HEK293 (cell line): ENCODE results near the gene DCDC2B.
A peak's percentile ranks its signal among the peaks of the same experiment; 100 is the strongest.

Experiments
- CTCF ChIA-PET: fragments of 350-600 bp; formaldehyde crosslinking; extraction: SDS; loops from one replicate; lab custom pipeline; 2021; ENCODE audit warnings: antibody characterized with exemption; lab: Yijun Ruan, JAX
- POLR2A ChIA-PET: fragments of 300-600 bp; formaldehyde crosslinking; extraction: SDS; loops from one replicate; lab custom pipeline; 2020; ENCODE audit warnings: antibody characterized with exemption, inconsistent platforms; lab: Yijun Ruan, JAX
- H3K27ac ChIP-seq: fragments of 200-500 bp; sonication (Bioruptor generic); 2 replicates; pipeline ENCODE4 v1.5.1; 2014; ENCODE audit warnings: low read depth, low read length, control low read depth, inconsistent platforms; ENCODE audit errors: extremely low read depth
- H3K36me3 ChIP-seq, 2 experiments: fragments of 200-500 bp in 1 of 2; sonication (Bioruptor generic) in 1 of 2; 1 replicate in 1 of 2; 2 replicates in 1 of 2; pipeline ENCODE4 v1.5.1; 2014 to 2017; ENCODE audit warnings: inconsistent platforms in 2 of 2, low read length in 2 of 2; ENCODE audit not compliant: control insufficient read depth in 2 of 2, insufficient read depth in 1 of 2
- H3K4me1 ChIP-seq: fragments of 200-500 bp; sonication (Bioruptor generic); 2 replicates; pipeline ENCODE4 v1.5.1; 2014; ENCODE audit warnings: mild to moderate bottlenecking, low read length, inconsistent platforms; ENCODE audit not compliant: control insufficient read depth, insufficient read depth
- H3K4me3 ChIP-seq: 2 replicates; pipeline ENCODE4 v1.5.1; 2011; ENCODE audit warnings: low read depth, mild to moderate bottlenecking, control low read depth, low read length, moderate library complexity
- H3K9me3 ChIP-seq: fragments of 200-500 bp; sonication (Bioruptor generic); 2 replicates; pipeline ENCODE4 v1.5.1; 2014; ENCODE audit warnings: low read depth, low read length, inconsistent platforms; ENCODE audit not compliant: control insufficient read depth, insufficient read depth
- ZBTB1 ChIP-seq: fragments of 450-650 bp; formaldehyde crosslinking; IDR thresholded peaks from 2 replicates; pipeline ENCODE4 v1.5.1; 2016; ENCODE audit warnings: missing biosample characterization, missing genetic modification characterization
- ZBTB20 ChIP-seq: fragments of 450-650 bp; formaldehyde crosslinking; IDR thresholded peaks from 2 replicates; pipeline ENCODE4 v1.5.1; 2016; ENCODE audit warnings: missing biosample characterization, missing genetic modification characterization
- ZFP3 ChIP-seq: fragments of 450-650 bp; formaldehyde crosslinking; IDR thresholded peaks from 2 replicates; pipeline ENCODE4 v1.5.1; 2016; ENCODE audit warnings: low read depth, missing biosample characterization, missing genetic modification characterization
- ZFP41 ChIP-seq: fragments of 450-650 bp; formaldehyde crosslinking; IDR thresholded peaks from 2 replicates; pipeline ENCODE4 v1.5.1; 2016; ENCODE audit warnings: missing biosample characterization, missing genetic modification characterization, borderline replicate concordance
- ZNF114 ChIP-seq: fragments of 450-650 bp; formaldehyde crosslinking; IDR thresholded peaks from 2 replicates; pipeline ENCODE4 v1.5.0; 2017; ENCODE audit warnings: missing biosample characterization, missing genetic modification characterization
- ZNF184 ChIP-seq: fragments of 450-650 bp; IDR thresholded peaks from 2 replicates; pipeline ENCODE4 v1.5.1; 2018; ENCODE audit warnings: missing biosample characterization, mild to moderate bottlenecking, missing genetic modification characterization
- ZNF324 ChIP-seq: fragments of 450-650 bp; formaldehyde crosslinking; IDR thresholded peaks from 2 replicates; pipeline ENCODE4 v1.5.1; 2016; ENCODE audit warnings: missing biosample characterization, missing genetic modification characterization
- ZNF335 ChIP-seq: fragments of 450-650 bp; formaldehyde crosslinking; conservative IDR thresholded peaks from 2 replicates; pipeline ENCODE4 v1.5.1; 2016; ENCODE audit warnings: missing biosample characterization, missing genetic modification characterization
- ZNF350 ChIP-seq: fragments of 450-650 bp; formaldehyde crosslinking; IDR thresholded peaks from 2 replicates; pipeline ENCODE4 v1.5.0; 2017; ENCODE audit warnings: missing biosample characterization, mild to moderate bottlenecking, missing genetic modification characterization
- ZNF362 ChIP-seq: fragments of 450-650 bp; formaldehyde crosslinking; IDR thresholded peaks from 2 replicates; pipeline ENCODE4 v1.5.1; 2016; ENCODE audit warnings: missing biosample characterization, missing genetic modification characterization
- ZNF521 ChIP-seq: fragments of 450-650 bp; formaldehyde crosslinking; IDR thresholded peaks from 2 replicates; pipeline ENCODE4 v1.5.1; 2017; ENCODE audit warnings: missing biosample characterization, mild to moderate bottlenecking, missing genetic modification characterization
- ZNF670 ChIP-seq: fragments of 450-650 bp; formaldehyde crosslinking; IDR thresholded peaks from 2 replicates; pipeline ENCODE4 v1.5.1; 2016; ENCODE audit warnings: missing biosample characterization, missing genetic modification characterization, low read depth
- ZNF837 ChIP-seq: fragments of 450-650 bp; formaldehyde crosslinking; IDR thresholded peaks from 2 replicates; pipeline ENCODE4 v1.5.1; 2016; ENCODE audit warnings: missing biosample characterization, missing genetic modification characterization
- TF ChIP-seq, protein P1 (sequence below): fragments of 450-650 bp; formaldehyde crosslinking; IDR thresholded peaks from 2 replicates; pipeline ENCODE4 v1.5.1; 2016; ENCODE audit warnings: missing biosample characterization, missing genetic modification characterization
- TF ChIP-seq, protein P2 (sequence below): fragments of 450-650 bp; formaldehyde crosslinking; IDR thresholded peaks from 2 replicates; pipeline ENCODE4 v1.5.1; 2016; ENCODE audit warnings: missing biosample characterization, missing genetic modification characterization
- TF ChIP-seq, protein P3 (sequence below): fragments of 450-650 bp; formaldehyde crosslinking; IDR thresholded peaks from 2 replicates; pipeline ENCODE4 v1.5.1; 2016; ENCODE audit warnings: missing biosample characterization, missing genetic modification characterization
- TF ChIP-seq, protein P4 (sequence below): fragments of 450-650 bp; IDR thresholded peaks from 2 replicates; pipeline ENCODE4 v1.5.1; 2018; ENCODE audit warnings: missing biosample characterization, mild to moderate bottlenecking, missing genetic modification characterization
- TF ChIP-seq, protein P5 (sequence below): fragments of 450-650 bp; formaldehyde crosslinking; IDR thresholded peaks from 2 replicates; pipeline ENCODE4 v1.5.1; 2016; ENCODE audit warnings: missing biosample characterization, missing genetic modification characterization

DCDC2B gene

DNA sequence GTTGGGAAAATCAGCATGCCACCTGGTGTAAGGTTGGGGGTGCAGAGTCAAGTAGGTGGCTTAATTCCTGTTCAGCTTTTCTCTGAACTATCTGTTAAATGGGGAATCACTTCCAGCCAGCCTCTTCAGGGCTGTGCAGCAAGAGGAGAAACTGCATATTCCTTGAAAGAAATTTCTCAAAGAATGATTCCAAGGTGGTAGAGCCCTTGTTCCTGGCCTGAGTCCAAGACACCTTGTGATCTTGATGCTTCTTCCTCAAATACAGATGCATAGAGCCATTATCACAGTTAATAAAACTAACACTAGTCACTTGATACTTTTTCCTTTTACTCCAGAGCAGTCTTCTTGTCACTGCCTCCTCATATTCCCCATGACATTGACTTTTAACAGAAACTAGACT lies 24.2 kb upstream of the DCDC2B start (continued):
- TF ChIP-seq ZNF670 (tag by site-specific recombination) (no peak), ZBTB1 (tag by site-specific recombination) (no peak), ZBTB20 (tag by site-specific recombination) (no peak), ZFP41 (tag by site-specific recombination) (no peak), ZNF324 (no peak), ZNF184 (tag by site-specific recombination) (peak; percentile 87; the same call in 1 of the 2 replicates)
- TF ChIP-seq, protein P1, sequence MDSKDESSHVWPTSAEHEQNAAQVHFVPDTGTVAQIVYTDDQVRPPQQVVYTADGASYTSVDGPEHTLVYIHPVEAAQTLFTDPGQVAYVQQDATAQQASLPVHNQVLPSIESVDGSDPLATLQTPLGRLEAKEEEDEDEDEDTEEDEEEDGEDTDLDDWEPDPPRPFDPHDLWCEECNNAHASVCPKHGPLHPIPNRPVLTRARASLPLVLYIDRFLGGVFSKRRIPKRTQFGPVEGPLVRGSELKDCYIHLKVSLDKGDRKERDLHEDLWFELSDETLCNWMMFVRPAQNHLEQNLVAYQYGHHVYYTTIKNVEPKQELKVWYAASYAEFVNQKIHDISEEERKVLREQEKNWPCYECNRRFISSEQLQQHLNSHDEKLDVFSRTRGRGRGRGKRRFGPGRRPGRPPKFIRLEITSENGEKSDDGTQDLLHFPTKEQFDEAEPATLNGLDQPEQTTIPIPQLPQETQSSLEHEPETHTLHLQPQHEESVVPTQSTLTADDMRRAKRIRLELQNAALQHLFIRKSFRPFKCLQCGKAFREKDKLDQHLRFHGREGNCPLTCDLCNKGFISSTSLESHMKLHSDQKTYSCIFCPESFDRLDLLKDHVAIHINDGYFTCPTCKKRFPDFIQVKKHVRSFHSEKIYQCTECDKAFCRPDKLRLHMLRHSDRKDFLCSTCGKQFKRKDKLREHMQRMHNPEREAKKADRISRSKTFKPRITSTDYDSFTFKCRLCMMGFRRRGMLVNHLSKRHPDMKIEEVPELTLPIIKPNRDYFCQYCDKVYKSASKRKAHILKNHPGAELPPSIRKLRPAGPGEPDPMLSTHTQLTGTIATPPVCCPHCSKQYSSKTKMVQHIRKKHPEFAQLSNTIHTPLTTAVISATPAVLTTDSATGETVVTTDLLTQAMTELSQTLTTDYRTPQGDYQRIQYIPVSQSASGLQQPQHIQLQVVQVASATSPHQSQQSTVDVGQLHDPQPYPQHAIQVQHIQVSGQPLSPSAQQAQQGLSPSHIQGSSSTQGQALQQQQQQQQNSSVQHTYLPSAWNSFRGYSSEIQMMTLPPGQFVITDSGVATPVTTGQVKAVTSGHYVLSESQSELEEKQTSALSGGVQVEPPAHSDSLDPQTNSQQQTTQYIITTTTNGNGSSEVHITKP (tag by site-specific recombination) = peak; percentile 56

- Histone ChIP-seq H3K9me3 (no peaks in the 10 kb centered on the region), H3K36me3 (peaks cover 73 to 91% of the 10 kb centered on the region in 2 experiments), H3K4me1 (peaks cover 4% of the 10 kb centered on the region; the same call in 1 of the 2 replicates), H3K4me3 (no peak overlapping the region), H3K27ac (peak overlapping the region; percentile 24; the same call in 1 of the 2 replicates)
- ChIA-PET POLR2A (no interaction called here), CTCF (no interaction called here)
- no peak for TF ChIP-seq ZNF114
- TF ChIP-seq ZNF350 (tag by site-specific recombination) = no peak
- TF ChIP-seq, protein P1 (tag by site-specific recombination) = 0 out of 2 replicates have a peak, but pooled peaks have one; percentile 33
- TF ChIP-seq, protein P2, sequence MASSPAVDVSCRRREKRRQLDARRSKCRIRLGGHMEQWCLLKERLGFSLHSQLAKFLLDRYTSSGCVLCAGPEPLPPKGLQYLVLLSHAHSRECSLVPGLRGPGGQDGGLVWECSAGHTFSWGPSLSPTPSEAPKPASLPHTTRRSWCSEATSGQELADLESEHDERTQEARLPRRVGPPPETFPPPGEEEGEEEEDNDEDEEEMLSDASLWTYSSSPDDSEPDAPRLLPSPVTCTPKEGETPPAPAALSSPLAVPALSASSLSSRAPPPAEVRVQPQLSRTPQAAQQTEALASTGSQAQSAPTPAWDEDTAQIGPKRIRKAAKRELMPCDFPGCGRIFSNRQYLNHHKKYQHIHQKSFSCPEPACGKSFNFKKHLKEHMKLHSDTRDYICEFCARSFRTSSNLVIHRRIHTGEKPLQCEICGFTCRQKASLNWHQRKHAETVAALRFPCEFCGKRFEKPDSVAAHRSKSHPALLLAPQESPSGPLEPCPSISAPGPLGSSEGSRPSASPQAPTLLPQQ (tag by site-specific recombination) = 0 out of 2 replicates have a peak, but pooled peaks have one; percentile 36
- no peak for TF ChIP-seq ZNF324
- TF ChIP-seq, protein P3, sequence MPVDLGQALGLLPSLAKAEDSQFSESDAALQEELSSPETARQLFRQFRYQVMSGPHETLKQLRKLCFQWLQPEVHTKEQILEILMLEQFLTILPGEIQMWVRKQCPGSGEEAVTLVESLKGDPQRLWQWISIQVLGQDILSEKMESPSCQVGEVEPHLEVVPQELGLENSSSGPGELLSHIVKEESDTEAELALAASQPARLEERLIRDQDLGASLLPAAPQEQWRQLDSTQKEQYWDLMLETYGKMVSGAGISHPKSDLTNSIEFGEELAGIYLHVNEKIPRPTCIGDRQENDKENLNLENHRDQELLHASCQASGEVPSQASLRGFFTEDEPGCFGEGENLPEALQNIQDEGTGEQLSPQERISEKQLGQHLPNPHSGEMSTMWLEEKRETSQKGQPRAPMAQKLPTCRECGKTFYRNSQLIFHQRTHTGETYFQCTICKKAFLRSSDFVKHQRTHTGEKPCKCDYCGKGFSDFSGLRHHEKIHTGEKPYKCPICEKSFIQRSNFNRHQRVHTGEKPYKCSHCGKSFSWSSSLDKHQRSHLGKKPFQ (tag by site-specific recombination) = no peak
- TF ChIP-seq ZFP3 (tag by site-specific recombination) = no peak
- TF ChIP-seq ZNF335 (tag by site-specific recombination) = 0 out of 2 replicates have a peak, but pooled peaks have one; percentile 17
- TF ChIP-seq, protein P4, sequence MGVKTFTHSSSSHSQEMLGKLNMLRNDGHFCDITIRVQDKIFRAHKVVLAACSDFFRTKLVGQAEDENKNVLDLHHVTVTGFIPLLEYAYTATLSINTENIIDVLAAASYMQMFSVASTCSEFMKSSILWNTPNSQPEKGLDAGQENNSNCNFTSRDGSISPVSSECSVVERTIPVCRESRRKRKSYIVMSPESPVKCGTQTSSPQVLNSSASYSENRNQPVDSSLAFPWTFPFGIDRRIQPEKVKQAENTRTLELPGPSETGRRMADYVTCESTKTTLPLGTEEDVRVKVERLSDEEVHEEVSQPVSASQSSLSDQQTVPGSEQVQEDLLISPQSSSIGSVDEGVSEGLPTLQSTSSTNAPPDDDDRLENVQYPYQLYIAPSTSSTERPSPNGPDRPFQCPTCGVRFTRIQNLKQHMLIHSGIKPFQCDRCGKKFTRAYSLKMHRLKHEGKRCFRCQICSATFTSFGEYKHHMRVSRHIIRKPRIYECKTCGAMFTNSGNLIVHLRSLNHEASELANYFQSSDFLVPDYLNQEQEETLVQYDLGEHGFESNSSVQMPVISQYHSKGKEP = no peak
- TF ChIP-seq, protein P5, sequence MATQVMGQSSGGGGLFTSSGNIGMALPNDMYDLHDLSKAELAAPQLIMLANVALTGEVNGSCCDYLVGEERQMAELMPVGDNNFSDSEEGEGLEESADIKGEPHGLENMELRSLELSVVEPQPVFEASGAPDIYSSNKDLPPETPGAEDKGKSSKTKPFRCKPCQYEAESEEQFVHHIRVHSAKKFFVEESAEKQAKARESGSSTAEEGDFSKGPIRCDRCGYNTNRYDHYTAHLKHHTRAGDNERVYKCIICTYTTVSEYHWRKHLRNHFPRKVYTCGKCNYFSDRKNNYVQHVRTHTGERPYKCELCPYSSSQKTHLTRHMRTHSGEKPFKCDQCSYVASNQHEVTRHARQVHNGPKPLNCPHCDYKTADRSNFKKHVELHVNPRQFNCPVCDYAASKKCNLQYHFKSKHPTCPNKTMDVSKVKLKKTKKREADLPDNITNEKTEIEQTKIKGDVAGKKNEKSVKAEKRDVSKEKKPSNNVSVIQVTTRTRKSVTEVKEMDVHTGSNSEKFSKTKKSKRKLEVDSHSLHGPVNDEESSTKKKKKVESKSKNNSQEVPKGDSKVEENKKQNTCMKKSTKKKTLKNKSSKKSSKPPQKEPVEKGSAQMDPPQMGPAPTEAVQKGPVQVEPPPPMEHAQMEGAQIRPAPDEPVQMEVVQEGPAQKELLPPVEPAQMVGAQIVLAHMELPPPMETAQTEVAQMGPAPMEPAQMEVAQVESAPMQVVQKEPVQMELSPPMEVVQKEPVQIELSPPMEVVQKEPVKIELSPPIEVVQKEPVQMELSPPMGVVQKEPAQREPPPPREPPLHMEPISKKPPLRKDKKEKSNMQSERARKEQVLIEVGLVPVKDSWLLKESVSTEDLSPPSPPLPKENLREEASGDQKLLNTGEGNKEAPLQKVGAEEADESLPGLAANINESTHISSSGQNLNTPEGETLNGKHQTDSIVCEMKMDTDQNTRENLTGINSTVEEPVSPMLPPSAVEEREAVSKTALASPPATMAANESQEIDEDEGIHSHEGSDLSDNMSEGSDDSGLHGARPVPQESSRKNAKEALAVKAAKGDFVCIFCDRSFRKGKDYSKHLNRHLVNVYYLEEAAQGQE (tag by site-specific recombination) = no peak
- TF ChIP-seq ZNF521 (tag by site-specific recombination) = no peak
- TF ChIP-seq ZNF837 = no peak
- no peak for TF ChIP-seq ZNF362 (tag by site-specific recombination)
These were observed 22.8 kb upstream of the DCDC2B start for GRCh38 chr1:32186077-32186476.
